Measurements from ENCODE around the gene NTM.

Gene NTM

GRCh38 chr11:131748151-131749050 lies 378.0 kb downstream of the NTM start:
- DNase-seq, result peak; percentile 59 to 80 (median 76)

- no peak for DNase-seq
Observed at GRCh38 chr11:131749101-131749500, 378.7 kb downstream of the NTM start.

GRCh38 chr11:131750152-131750551 lies 379.7 kb downstream of the NTM start:
- DNase-seq, result no peak

GRCh38 chr11:131750692-131751091 lies 380.3 kb downstream of the NTM start:
- no peak for DNase-seq

- no peak for DNase-seq
Observed at GRCh38 chr11:131754671-131755070, 384.3 kb downstream of the NTM start.

- no peak for DNase-seq
Observed at GRCh38 chr11:131756479-131757110, 386.2 kb downstream of the NTM start.

- no peak for DNase-seq
Observed at GRCh38 chr11:131758726-131759125, 388.3 kb downstream of the NTM start.

GRCh38 chr11:131759140-131759539 lies 388.7 kb downstream of the NTM start:
- DNase-seq, result no peak

GRCh38 chr11:131760091-131761061 lies 390.0 kb downstream of the NTM start:
- no peak for DNase-seq

GRCh38 chr11:131762346-131763110 lies 392.1 kb downstream of the NTM start:
- no peak for DNase-seq

GRCh38 chr11:131763193-131763890 lies 392.9 kb downstream of the NTM start:
- no peak for DNase-seq

GRCh38 chr11:131764126-131764525 lies 393.7 kb downstream of the NTM start:
- no peak for DNase-seq

GRCh38 chr11:131764649-131765048 lies 394.2 kb downstream of the NTM start:
- no peak for DNase-seq

GRCh38 chr11:131766637-131767036 lies 396.2 kb downstream of the NTM start:
- DNase-seq, result no peak

- DNase-seq, result no peak
Observed at GRCh38 chr11:131767421-131767820, 397.0 kb downstream of the NTM start.

- DNase-seq, result no peak
Observed at GRCh38 chr11:131770801-131771200, 400.4 kb downstream of the NTM start.

- no peak for DNase-seq
Observed at GRCh38 chr11:131771471-131771870, 401.1 kb downstream of the NTM start.

- no peak for DNase-seq
Observed at GRCh38 chr11:131773626-131774025, 403.2 kb downstream of the NTM start.

GRCh38 chr11:131776211-131776610 lies 405.8 kb downstream of the NTM start:
- DNase-seq, result no peak

- DNase-seq, result no peak
Observed at GRCh38 chr11:131785801-131786200, 415.4 kb downstream of the NTM start.

- no peak for DNase-seq
Observed at GRCh38 chr11:131787119-131787518, 416.7 kb downstream of the NTM start.

Measured in suppressor macrophage (primary cell).